DOHH2 (cell line): ENCODE results near the gene NOC4L.

Experiments used
- EZH2phosphoT487 ChIP-seq: fragments of 200-600 bp; sonication (generic); IDR thresholded peaks from 2 replicates; pipeline ENCODE4 v1.6.1; 2017; ENCODE audit warnings: borderline replicate concordance, mild to moderate bottlenecking, antibody characterized with exemption, low read length, moderate library complexity, mixed read lengths
- TF ChIP-seq, protein P1 (sequence below): fragments of 200-600 bp; sonication (generic); IDR thresholded peaks from one replicate; pipeline ENCODE4 v1.5.1; 2014; ENCODE audit warnings: antibody characterized with exemption, mild to moderate bottlenecking, low read depth, low read length; ENCODE audit not compliant: poor library complexity, severe bottlenecking

DNA sequence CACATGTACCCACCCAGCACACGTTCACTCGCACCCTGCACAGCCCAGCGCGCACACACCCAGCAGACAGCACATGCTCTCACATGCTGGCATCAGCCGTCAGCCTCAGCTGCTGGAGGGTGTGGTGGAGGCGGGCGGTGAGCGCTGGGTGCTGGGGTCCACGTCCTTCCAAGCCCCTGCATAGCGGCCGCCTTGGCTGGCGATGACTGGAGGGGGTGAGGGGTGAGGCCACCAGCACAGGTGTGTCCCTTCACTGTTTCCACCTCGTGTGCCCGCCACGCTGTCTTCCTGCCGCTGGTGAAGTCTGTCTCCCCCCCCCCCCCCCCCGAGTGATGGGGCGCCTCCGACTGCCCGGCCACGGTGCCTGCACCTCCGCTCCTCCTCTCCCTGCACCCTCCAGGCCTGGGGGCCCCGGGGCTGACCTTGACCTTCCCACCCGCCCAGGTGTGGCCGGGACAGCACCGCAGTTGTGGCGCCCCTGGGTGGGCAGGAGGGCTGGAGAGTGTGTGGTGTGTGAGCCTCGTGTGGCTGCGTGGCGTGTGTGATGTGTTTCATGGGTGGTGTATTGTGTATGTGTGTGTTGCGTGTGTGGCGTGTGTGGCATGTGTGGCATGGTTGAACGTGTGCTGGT is 37.4 kb downstream of the NOC4L start:
- TF ChIP-seq, protein P1, sequence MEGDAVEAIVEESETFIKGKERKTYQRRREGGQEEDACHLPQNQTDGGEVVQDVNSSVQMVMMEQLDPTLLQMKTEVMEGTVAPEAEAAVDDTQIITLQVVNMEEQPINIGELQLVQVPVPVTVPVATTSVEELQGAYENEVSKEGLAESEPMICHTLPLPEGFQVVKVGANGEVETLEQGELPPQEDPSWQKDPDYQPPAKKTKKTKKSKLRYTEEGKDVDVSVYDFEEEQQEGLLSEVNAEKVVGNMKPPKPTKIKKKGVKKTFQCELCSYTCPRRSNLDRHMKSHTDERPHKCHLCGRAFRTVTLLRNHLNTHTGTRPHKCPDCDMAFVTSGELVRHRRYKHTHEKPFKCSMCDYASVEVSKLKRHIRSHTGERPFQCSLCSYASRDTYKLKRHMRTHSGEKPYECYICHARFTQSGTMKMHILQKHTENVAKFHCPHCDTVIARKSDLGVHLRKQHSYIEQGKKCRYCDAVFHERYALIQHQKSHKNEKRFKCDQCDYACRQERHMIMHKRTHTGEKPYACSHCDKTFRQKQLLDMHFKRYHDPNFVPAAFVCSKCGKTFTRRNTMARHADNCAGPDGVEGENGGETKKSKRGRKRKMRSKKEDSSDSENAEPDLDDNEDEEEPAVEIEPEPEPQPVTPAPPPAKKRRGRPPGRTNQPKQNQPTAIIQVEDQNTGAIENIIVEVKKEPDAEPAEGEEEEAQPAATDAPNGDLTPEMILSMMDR, result no peak
- TF ChIP-seq EZH2phosphoT487, result no peak
